Measurements from ENCODE around the gene DLX1. TPM values are rescaled to one million over a fixed set of nuclear protein-coding genes. Genes with fewer than 3 reads are reported as not detected.
"Not testable (repeated sequence)": the region's sequence is repeated elsewhere in the genome, so short reads cannot be mapped to it uniquely, and the experiment has no call there.

The DLX1 gene
- total RNA-seq, 2 experiments from 2014 or later = 0.10 TPM; not detected in 1

DNA sequence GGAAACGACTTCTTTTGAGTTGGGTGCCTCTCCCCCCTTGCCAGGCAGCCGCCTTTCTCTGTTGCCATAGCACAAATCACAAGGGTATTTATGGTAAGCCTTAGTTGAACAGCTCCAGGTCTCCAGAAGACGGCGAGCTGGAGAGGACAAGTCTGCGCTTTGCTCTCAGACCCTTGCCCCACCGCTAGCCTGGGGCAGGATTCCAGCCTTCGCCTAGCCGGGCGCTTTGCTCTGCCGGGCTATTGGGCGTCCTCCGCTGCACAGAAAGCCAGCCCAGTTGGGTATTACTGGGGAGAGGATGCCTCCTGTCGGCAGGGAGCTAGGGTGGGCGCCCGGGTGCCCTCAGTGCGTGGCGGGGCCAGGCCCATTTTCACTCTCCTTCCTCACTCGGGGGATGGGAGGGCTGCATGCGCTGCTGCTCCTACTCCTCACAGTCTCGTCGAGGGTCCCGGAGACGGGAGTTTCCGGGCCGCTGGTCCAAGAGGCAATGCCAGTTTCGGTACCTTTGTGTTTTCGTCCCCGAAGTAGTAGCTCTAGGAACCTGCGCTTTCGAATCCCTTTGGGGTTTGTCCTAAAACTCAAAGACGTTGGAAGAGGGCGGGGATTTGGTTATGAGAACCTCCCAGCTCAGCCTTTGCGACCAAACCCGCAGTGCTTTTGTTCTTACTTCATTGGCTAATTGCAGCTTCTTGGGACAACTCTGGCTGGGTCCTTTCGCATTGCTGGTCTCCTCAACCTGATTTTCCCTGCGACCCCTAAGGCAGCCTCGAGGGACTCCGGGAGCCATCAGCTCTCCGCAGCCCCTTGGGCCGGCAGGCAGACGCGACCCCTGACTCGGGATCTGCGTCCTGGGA is 21.0 kb downstream of the DLX1 start:
- no peak overlapping the region for H3K27ac Mint-ChIP-seq
- peaks cover 89% of the 10 kb centered on the region for H3K27me3 Mint-ChIP-seq

GRCh38 chr2:172107690-172108586 is 22.6 kb downstream of the DLX1 start:
- H3K36me3 Mint-ChIP-seq = no peaks in the 10 kb centered on the region
- H3K4me3 Mint-ChIP-seq = no peak overlapping the region

More for the DNA sequence above, 21.0 kb downstream of the DLX1 start:
- Mint-ChIP-seq H3K9me3 (no peaks in the 10 kb centered on the region), H3K4me3 (peak overlapping the region; percentile 70), H3K36me3 (no peaks in the 10 kb centered on the region), H3K4me1 (peaks cover 45% of the 10 kb centered on the region)
- peak; percentile 48 for DNase-seq

DNA sequence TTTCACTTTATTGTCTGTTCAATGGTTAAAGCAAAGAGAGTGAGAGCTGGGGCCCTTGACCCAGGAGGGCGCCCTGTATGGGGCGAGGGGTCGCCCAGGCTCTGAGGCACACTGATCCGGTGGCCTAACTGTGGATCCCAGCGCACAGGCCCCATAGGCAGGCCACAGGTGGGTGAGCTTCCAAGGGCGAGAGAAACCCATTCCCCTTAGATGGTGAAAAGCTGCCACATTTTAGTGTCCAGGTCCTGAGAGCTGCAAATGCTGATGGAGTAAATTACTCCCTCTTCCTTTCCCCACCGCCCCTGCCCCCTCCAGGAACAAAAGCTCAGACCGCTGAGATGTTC is 23.3 kb downstream of the DLX1 start:
- Mint-ChIP-seq H3K27me3 (peaks cover 79% of the 10 kb centered on the region), H3K9me3 (no peaks in the 10 kb centered on the region), H3K4me3 (no peak overlapping the region), H3K36me3 (no peaks in the 10 kb centered on the region), H3K27ac (no peak overlapping the region), H3K4me1 (peaks cover 28% of the 10 kb centered on the region)
- DNase-seq = no peak

More at GRCh38 chr2:172107690-172108586, 22.6 kb downstream of the DLX1 start:
- no peak overlapping the region for H3K27ac Mint-ChIP-seq
- H3K27me3 Mint-ChIP-seq = peaks cover 85% of the 10 kb centered on the region
- H3K9me3 Mint-ChIP-seq = no peaks in the 10 kb centered on the region
- H3K4me1 Mint-ChIP-seq = peaks cover 34% of the 10 kb centered on the region
- no peak for DNase-seq

- Mint-ChIP-seq H3K4me3 (no peak overlapping the region), H3K9me3 (no peaks in the 10 kb centered on the region), H3K27ac (no peak overlapping the region), H3K36me3 (no peaks in the 10 kb centered on the region), H3K4me1 (peaks cover 20% of the 10 kb centered on the region), H3K27me3 (peaks cover 73% of the 10 kb centered on the region)
- DNase-seq = no peak
Observed at GRCh38 chr2:172109256-172109987, 24.1 kb downstream of the DLX1 start.

- no peak overlapping the region for H3K4me3 Mint-ChIP-seq
- H3K36me3 Mint-ChIP-seq = no peaks in the 10 kb centered on the region
- no peak overlapping the region for H3K27ac Mint-ChIP-seq
- H3K9me3 Mint-ChIP-seq = no peaks in the 10 kb centered on the region
- peaks cover 20% of the 10 kb centered on the region for H3K4me1 Mint-ChIP-seq
- H3K27me3 Mint-ChIP-seq = peaks cover 71% of the 10 kb centered on the region
- no peak for DNase-seq
Observed at GRCh38 chr2:172109988-172110811, 24.9 kb downstream of the DLX1 start.

DNA sequence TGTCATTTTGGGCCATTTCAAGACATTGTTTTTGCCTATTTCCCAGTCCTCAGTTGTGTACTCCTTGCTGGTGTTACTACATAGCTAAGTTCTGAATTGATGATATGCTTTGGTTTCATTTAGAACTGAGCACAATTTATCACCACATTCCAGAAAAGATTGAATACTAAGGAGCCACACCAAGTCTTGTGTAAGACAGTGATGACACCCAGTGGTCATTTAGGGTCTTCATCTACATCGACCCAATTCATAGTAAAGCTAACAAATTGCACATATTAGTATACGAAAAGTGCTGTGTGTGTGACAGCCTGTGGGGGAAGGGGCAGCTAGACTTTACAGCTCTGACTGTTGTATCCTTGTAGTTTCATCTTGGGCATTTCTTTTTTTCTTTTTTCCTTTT is 28.3 kb downstream of the DLX1 start:
- Mint-ChIP-seq H3K9me3 (no peaks in the 10 kb centered on the region), H3K27ac (no peak overlapping the region), H3K4me3 (no peak overlapping the region), H3K27me3 (peaks cover 38% of the 10 kb centered on the region), H3K36me3 (no peaks in the 10 kb centered on the region), H3K4me1 (peaks cover 2% of the 10 kb centered on the region)
- DNase-seq = no peak

GRCh38 chr2:172114176-172114575 is 28.9 kb downstream of the DLX1 start:
- H3K36me3 Mint-ChIP-seq, DNase-seq, H3K4me3 Mint-ChIP-seq, H3K27ac Mint-ChIP-seq, H3K4me1 Mint-ChIP-seq, H3K9me3 Mint-ChIP-seq: not testable (repeated sequence)
- peaks cover 38% of the 10 kb centered on the region for H3K27me3 Mint-ChIP-seq

- no peaks in the 10 kb centered on the region for H3K4me1 Mint-ChIP-seq
- DNase-seq = no peak
- no peak overlapping the region for H3K27ac Mint-ChIP-seq
- peaks cover 34% of the 10 kb centered on the region for H3K27me3 Mint-ChIP-seq
- H3K4me3 Mint-ChIP-seq = no peak overlapping the region
- no peaks in the 10 kb centered on the region for H3K36me3 Mint-ChIP-seq
- no peaks in the 10 kb centered on the region for H3K9me3 Mint-ChIP-seq
Observed at GRCh38 chr2:172114579-172114978, 29.3 kb downstream of the DLX1 start.

DNA sequence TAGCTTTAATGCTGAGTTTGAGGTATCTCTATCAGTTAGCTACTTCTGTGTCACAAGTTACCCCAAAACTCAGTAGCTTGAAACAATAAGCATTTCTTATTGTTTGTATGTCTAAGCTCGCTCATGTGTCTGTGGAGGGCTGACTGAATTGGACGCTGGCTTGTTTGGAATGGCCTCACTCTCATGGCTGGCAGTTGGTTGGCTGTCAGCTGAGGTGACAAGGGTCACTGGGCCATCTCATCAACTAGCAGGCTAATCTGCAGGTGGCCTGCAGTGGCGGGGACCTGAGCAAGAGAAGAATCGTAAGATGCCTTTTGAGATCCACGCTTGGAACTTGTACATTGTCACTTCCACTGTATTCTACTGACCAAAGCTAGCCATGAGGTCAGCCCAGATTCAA is 30.8 kb downstream of the DLX1 start:
- Mint-ChIP-seq H3K27ac (no peak overlapping the region), H3K9me3 (no peaks in the 10 kb centered on the region), H3K36me3 (no peaks in the 10 kb centered on the region), H3K4me1 (no peaks in the 10 kb centered on the region), H3K4me3 (no peak overlapping the region), H3K27me3 (peaks cover 27% of the 10 kb centered on the region)
- no peak for DNase-seq

- Mint-ChIP-seq H3K9me3 (peaks cover 2% of the 10 kb centered on the region), H3K36me3 (no peaks in the 10 kb centered on the region)
Observed at GRCh38 chr2:172119089-172119488, 33.8 kb downstream of the DLX1 start.

DNA sequence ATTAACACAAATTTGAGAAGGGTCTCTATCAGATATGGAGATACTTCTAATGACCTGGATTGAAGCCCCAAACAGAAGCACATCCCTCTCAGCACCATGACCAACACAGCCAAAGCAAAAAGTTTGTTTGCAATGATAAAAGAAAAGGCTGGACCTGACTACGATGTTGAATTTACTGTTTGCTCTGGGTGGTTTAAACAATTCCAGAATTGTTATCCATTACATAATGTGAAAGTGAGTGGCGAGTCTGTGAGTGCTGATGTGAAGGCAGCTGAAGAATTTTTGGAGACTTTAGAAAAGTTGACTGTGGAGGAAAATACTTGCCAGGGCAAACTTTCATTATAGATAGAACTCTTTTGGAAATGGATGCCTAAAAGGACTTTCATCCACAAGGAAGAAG is 34.8 kb downstream of the DLX1 start:
- no peak for DNase-seq
- Mint-ChIP-seq H3K36me3 (no peaks in the 10 kb centered on the region), H3K27me3 (peaks cover 8% of the 10 kb centered on the region), H3K9me3 (peaks cover 2% of the 10 kb centered on the region), H3K4me1 (no peaks in the 10 kb centered on the region), H3K4me3 (no peak overlapping the region), H3K27ac (no peak overlapping the region)

More at GRCh38 chr2:172119089-172119488, 33.8 kb downstream of the DLX1 start:
- Mint-ChIP-seq H3K4me3 (no peak overlapping the region), H3K27me3 (peaks cover 17% of the 10 kb centered on the region), H3K27ac (no peak overlapping the region), H3K4me1 (no peaks in the 10 kb centered on the region)
- DNase-seq = no peak

- Mint-ChIP-seq H3K27me3 (peaks cover 2% of the 10 kb centered on the region), H3K4me1 (no peaks in the 10 kb centered on the region), H3K4me3 (no peak overlapping the region), H3K36me3 (peaks cover 5% of the 10 kb centered on the region), H3K9me3 (peaks cover 7% of the 10 kb centered on the region), H3K27ac (no peak overlapping the region)
- no peak for DNase-seq
Observed at GRCh38 chr2:172128484-172128883, 43.2 kb downstream of the DLX1 start.

DNA sequence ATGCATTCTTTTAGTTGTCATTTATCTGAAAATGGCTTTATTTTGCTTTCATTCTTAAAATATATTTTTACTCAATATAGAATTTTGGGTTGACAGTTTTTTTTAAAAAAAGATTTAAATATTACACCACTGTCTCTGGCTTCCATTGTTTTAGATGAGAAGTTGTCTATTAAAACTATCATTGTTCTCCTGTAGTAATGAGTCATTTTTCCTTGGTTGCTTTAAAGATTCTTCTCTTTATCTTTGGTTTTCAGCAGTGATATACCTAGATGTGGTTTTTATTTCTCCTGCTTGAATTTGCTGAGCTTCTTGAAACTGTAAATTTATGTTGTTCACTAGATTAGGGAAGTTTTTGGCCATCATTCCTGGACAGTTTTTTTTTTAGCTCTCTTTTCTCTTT is 44.1 kb downstream of the DLX1 start:
- H3K4me1 Mint-ChIP-seq = no peaks in the 10 kb centered on the region
- no peak overlapping the region for H3K4me3 Mint-ChIP-seq
- peaks cover 5% of the 10 kb centered on the region for H3K9me3 Mint-ChIP-seq
- H3K27ac Mint-ChIP-seq = no peak overlapping the region
- H3K27me3 Mint-ChIP-seq = peaks cover 3% of the 10 kb centered on the region
- DNase-seq = no peak
- peaks cover 5% of the 10 kb centered on the region for H3K36me3 Mint-ChIP-seq

Measured in activated naive CD8-positive, alpha-beta T cell treated with anti-CD3 and anti-CD28 coated beads for 36 hours (primary cell).